ENCODE measurements around the gene RXFP1. TPM values are rescaled to one million over a fixed set of nuclear protein-coding genes. Genes with fewer than 3 reads are reported as not detected.

The RXFP1 gene
- total RNA-seq, 1 donor: not detected

GRCh38 chr4:158553364-158553763, 31.7 kb downstream of the RXFP1 start:
- Histone ChIP-seq H4K20me1 (ENCODE audit: insufficient read depth, low read length) (no peaks in the 10 kb centered on the region), H3K4me1 (ENCODE audit: insufficient read depth, low read length) (no peaks in the 10 kb centered on the region), H3K27ac (ENCODE audit: low read depth, low read length) (no peak overlapping the region), H3K36me3 (ENCODE audit: insufficient read depth, low read length) (no peaks in the 10 kb centered on the region), H3K9me3 (ENCODE audit: low read depth, low read length) (no peaks in the 10 kb centered on the region), H3K27me3 (ENCODE audit: insufficient read depth, low read length) (no peaks in the 10 kb centered on the region), H3K4me2 (ENCODE audit: insufficient read depth, low read length) (no peak overlapping the region), H2AFZ (ENCODE audit: low read length) (peak overlapping the region; percentile 9), H3K4me3 (ENCODE audit: insufficient read depth, low read length) (no peak overlapping the region), H3K79me2 (ENCODE audit: insufficient read depth, low read length) (no peaks in the 10 kb centered on the region)
- TF ChIP-seq CTCF (IDR thresholded peaks at IDR 0.05; ENCODE audit: extremely low read depth, low read depth, low read length): no peak
- DNase-seq (ENCODE audit: insufficient read length, low spot score, missing footprints): no peak

- Histone ChIP-seq H4K20me1 (ENCODE audit: insufficient read depth, low read length) (no peaks in the 10 kb centered on the region), H3K9me3 (ENCODE audit: low read depth, low read length) (no peaks in the 10 kb centered on the region), H3K27me3 (ENCODE audit: insufficient read depth, low read length) (no peaks in the 10 kb centered on the region), H3K79me2 (ENCODE audit: insufficient read depth, low read length) (no peaks in the 10 kb centered on the region), H2AFZ (ENCODE audit: low read length) (peak overlapping the region; percentile 8), H3K4me1 (ENCODE audit: insufficient read depth, low read length) (no peaks in the 10 kb centered on the region), H3K4me3 (ENCODE audit: insufficient read depth, low read length) (no peak overlapping the region), H3K27ac (ENCODE audit: low read depth, low read length) (no peak overlapping the region), H3K36me3 (ENCODE audit: insufficient read depth, low read length) (no peaks in the 10 kb centered on the region), H3K4me2 (ENCODE audit: insufficient read depth, low read length) (peak overlapping the region; percentile 24)
- peak; percentile 45 for DNase-seq (ENCODE audit: insufficient read length, low spot score, missing footprints)
- no peak for TF ChIP-seq CTCF (IDR thresholded peaks at IDR 0.05; ENCODE audit: extremely low read depth, low read depth, low read length)
Observed at GRCh38 chr4:158560284-158560683, 38.6 kb downstream of the RXFP1 start.

- H3K4me2 ChIP-seq (ENCODE audit: insufficient read depth, low read length): no peak overlapping the region
Observed at GRCh38 chr4:158566860-158567259, 45.2 kb downstream of the RXFP1 start.

GRCh38 chr4:158571736-158572135, 50.1 kb downstream of the RXFP1 start:
- H3K4me2 ChIP-seq (ENCODE audit: insufficient read depth, low read length): no peak overlapping the region
- H3K9me3 ChIP-seq (ENCODE audit: low read depth, low read length): no peaks in the 10 kb centered on the region
- no peaks in the 10 kb centered on the region for H3K79me2 ChIP-seq (ENCODE audit: insufficient read depth, low read length)
- no peaks in the 10 kb centered on the region for H3K27me3 ChIP-seq (ENCODE audit: insufficient read depth, low read length)
- H3K27ac ChIP-seq (ENCODE audit: low read depth, low read length): no peak overlapping the region
- H2AFZ ChIP-seq (ENCODE audit: low read length): no peak overlapping the region
- no peaks in the 10 kb centered on the region for H3K36me3 ChIP-seq (ENCODE audit: insufficient read depth, low read length)
- H3K4me1 ChIP-seq (ENCODE audit: insufficient read depth, low read length): no peaks in the 10 kb centered on the region
- no peaks in the 10 kb centered on the region for H4K20me1 ChIP-seq (ENCODE audit: insufficient read depth, low read length)
- no peak for DNase-seq (ENCODE audit: insufficient read length, low spot score, missing footprints)
- TF ChIP-seq CTCF (IDR thresholded peaks at IDR 0.05; ENCODE audit: extremely low read depth, low read depth, low read length): no peak
- no peak overlapping the region for H3K4me3 ChIP-seq (ENCODE audit: insufficient read depth, low read length)

More at GRCh38 chr4:158566860-158567259, 45.2 kb downstream of the RXFP1 start:
- Histone ChIP-seq H3K27ac (ENCODE audit: low read depth, low read length) (no peak overlapping the region), H3K27me3 (ENCODE audit: insufficient read depth, low read length) (no peaks in the 10 kb centered on the region), H3K4me3 (ENCODE audit: insufficient read depth, low read length) (no peak overlapping the region), H3K4me1 (ENCODE audit: insufficient read depth, low read length) (no peaks in the 10 kb centered on the region), H4K20me1 (ENCODE audit: insufficient read depth, low read length) (no peaks in the 10 kb centered on the region), H2AFZ (ENCODE audit: low read length) (no peak overlapping the region), H3K79me2 (ENCODE audit: insufficient read depth, low read length) (no peaks in the 10 kb centered on the region), H3K9me3 (ENCODE audit: low read depth, low read length) (no peaks in the 10 kb centered on the region), H3K36me3 (ENCODE audit: insufficient read depth, low read length) (no peaks in the 10 kb centered on the region)
- DNase-seq (ENCODE audit: insufficient read length, low spot score, missing footprints): peak; percentile 4
- no peak for TF ChIP-seq CTCF (IDR thresholded peaks at IDR 0.05; ENCODE audit: extremely low read depth, low read depth, low read length)

Data from osteoblast (primary cell).